HG03135 (cell line): Measurements from ENCODE around the gene ANKS1B.

Experiments used
- ATAC-seq: cut with Tn5 transposase; IDR thresholded peaks from one replicate; pipeline ENCODE4 v1.9.1; 2021; ENCODE audit warnings: mild to moderate bottlenecking, moderate library complexity; ENCODE audit not compliant: unreplicated experiment

Gene ANKS1B

GRCh38 chr12:98719515-98720504, 1264.9 kb downstream of the ANKS1B start:
- ATAC-seq, result no peak

- no peak for ATAC-seq
Observed at GRCh38 chr12:98714426-98714825, 1270.3 kb downstream of the ANKS1B start.

GRCh38 chr12:98709022-98709421, 1275.7 kb downstream of the ANKS1B start:
- ATAC-seq, result no peak

GRCh38 chr12:98701166-98701565, 1283.6 kb downstream of the ANKS1B start:
- ATAC-seq, result no peak

- ATAC-seq, result no peak
Observed at GRCh38 chr12:98699586-98699985, 1285.2 kb downstream of the ANKS1B start.

- peak; percentile 93 for ATAC-seq
Observed at GRCh38 chr12:98698603-98699463, 1285.9 kb downstream of the ANKS1B start.

GRCh38 chr12:98697209-98697608, 1287.5 kb downstream of the ANKS1B start:
- no peak for ATAC-seq

GRCh38 chr12:98696036-98696646, 1288.6 kb downstream of the ANKS1B start:
- no peak for ATAC-seq

GRCh38 chr12:98691351-98691750, 1293.4 kb downstream of the ANKS1B start:
- no peak for ATAC-seq

GRCh38 chr12:98686603-98687002, 1298.1 kb downstream of the ANKS1B start:
- no peak for ATAC-seq
